ENCODE results near the gene PRSS48. TPM values are rescaled to one million over a fixed set of nuclear protein-coding genes. Genes with fewer than 3 reads are reported as not detected.

Gene PRSS48
- total RNA-seq, 1 experiment from 2014 or later: not detected

- Histone ChIP-seq H3K36me3 (ENCODE audit: control insufficient read depth in 1 of 2, insufficient read depth in 2 of 2, low read length in 2 of 2) (no peaks in the 10 kb centered on the region), H4K20me1 (ENCODE audit: insufficient read depth) (no peaks in the 10 kb centered on the region), H3K4me1 (ENCODE audit: control insufficient read depth in 1 of 2, insufficient read depth in 2 of 2, low read length in 2 of 2) (peaks cover 37 to 60% of the 10 kb centered on the region in 2 experiments), H3K9me2 (ENCODE audit: insufficient read depth) (no peaks in the 10 kb centered on the region), H3K79me2 (ENCODE audit: insufficient read depth, low read length) (peaks cover 34% of the 10 kb centered on the region), H3K4me2 (ENCODE audit: low read length) (peak overlapping the region; percentile 85), H3K27me3 (ENCODE audit: insufficient read depth, low read length) (no peaks in the 10 kb centered on the region), H3K9ac (ENCODE audit: low read length) (peak overlapping the region; percentile 83), H3K9me3 (ENCODE audit: control insufficient read depth in 1 of 2, insufficient read depth in 1 of 2, low read depth in 1 of 2, low read length in 2 of 2) (no peaks in the 10 kb centered on the region), H3K27ac (ENCODE audit: low read depth, low read length) (peak overlapping the region; percentile 96), H2AFZ (ENCODE audit: low read depth, low read length, poor library complexity, severe bottlenecking) (peak overlapping the region; percentile 87), H3K4me3 (replicated peaks in 1 of 2; ENCODE audit: low read depth in 1 of 2, low read length in 2 of 2) (peak overlapping the region; percentile 57 to 69)
- DNase-seq (ENCODE audit: low read depth, low spot score): no peak
- intact Hi-C loops (cut with micrococcal nuclease): no loop called here
- no peak for ATAC-seq
- TSS peak; percentile 86 for BruUV-seq (replicated peaks)
- POLR2A ChIA-PET: interaction anchor here (0.7 to 2.3 kb wide), 5 partner anchors 9 to 983 kb away, joined by 3 to 15 read pairs (median 3); partner anchors contain the start of gene FHIP1A
- CTCF ChIA-PET: interaction anchor here (1.2 kb wide), 1 partner anchor 49 kb away, joined by 3 read pairs; the partner anchor contains the start of gene PRSS48
- RAD21 ChIA-PET (ENCODE audit: low non-redundant PET in 1 of 2, low total read pairs in 2 of 2, uncharacterized antibody in 2 of 2, unreplicated experiment in 2 of 2): interaction anchor here in 1 of 2 experiments (0.7 kb wide), 1 partner anchor 824 kb away, joined by 3 read pairs; no protein-coding TSS in a partner anchor
- no peak for TF ChIP-seq CBX3 (IDR thresholded peaks at IDR 0.05; ENCODE audit: low read depth)
- TF ChIP-seq JUND (IDR thresholded peaks at IDR 0.05): no peak
- no peak for TF ChIP-seq REST (IDR thresholded peaks at IDR 0.05; ENCODE audit: low read depth)
Measured at GRCh38 chr4:151325949-151326246, 48.9 kb downstream of the PRSS48 start.

GRCh38 chr4:151329217-151330007, 52.5 kb downstream of the PRSS48 start:
- no peak overlapping the region for H3K4me2 ChIP-seq (ENCODE audit: low read length)
- peaks cover 10 to 40% of the 10 kb centered on the region in 2 experiments for H3K4me1 ChIP-seq (ENCODE audit: control insufficient read depth in 1 of 2, insufficient read depth in 2 of 2, low read length in 2 of 2)
- H3K27ac ChIP-seq (ENCODE audit: low read depth, low read length): no peak overlapping the region
- intact Hi-C loops (cut with micrococcal nuclease): no loop called here
- no peaks in the 10 kb centered on the region for H3K27me3 ChIP-seq (ENCODE audit: insufficient read depth, low read length)
- no peaks in the 10 kb centered on the region for H4K20me1 ChIP-seq (ENCODE audit: insufficient read depth)
- H3K4me3 ChIP-seq (replicated peaks in 1 of 2; ENCODE audit: low read depth in 1 of 2, low read length in 2 of 2): no peak overlapping the region
- TF ChIP-seq SP1 (IDR thresholded peaks at IDR 0.05; ENCODE audit: low read depth): no peak
- TF ChIP-seq ZNF274 (IDR thresholded peaks at IDR 0.05; ENCODE audit: low read depth, low read length): no peak
- TF ChIP-seq RAD21 (IDR thresholded peaks at IDR 0.05; ENCODE audit: low read depth): no peak
- TF ChIP-seq JUND (IDR thresholded peaks at IDR 0.05): no peak
- no peak for TF ChIP-seq SIN3A (IDR thresholded peaks at IDR 0.05; ENCODE audit: low read depth)
- TF ChIP-seq POLR2A (IDR thresholded peaks at IDR 0.05; ENCODE audit: borderline replicate concordance, extremely low read depth, insufficient read depth, insufficient read length): no peak
- no peaks in the 10 kb centered on the region for H3K36me3 ChIP-seq (ENCODE audit: control insufficient read depth in 1 of 2, insufficient read depth in 2 of 2, low read length in 2 of 2)
- H2AFZ ChIP-seq (ENCODE audit: low read depth, low read length, poor library complexity, severe bottlenecking): no peak overlapping the region
- H3K79me2 ChIP-seq (ENCODE audit: insufficient read depth, low read length): no peaks in the 10 kb centered on the region
- H3K9me3 ChIP-seq (ENCODE audit: control insufficient read depth in 1 of 2, insufficient read depth in 1 of 2, low read depth in 1 of 2, low read length in 2 of 2): no peaks in the 10 kb centered on the region
- ChIA-PET RAD21 (ENCODE audit: low non-redundant PET in 1 of 2, low total read pairs in 2 of 2, uncharacterized antibody in 2 of 2, unreplicated experiment in 2 of 2) (no interaction called here), POLR2A (no interaction called here), CTCF (no interaction called here)
- DNase-seq (ENCODE audit: low read depth, low spot score): no peak
- ATAC-seq: no peak
- H3K9ac ChIP-seq (ENCODE audit: low read length): no peak overlapping the region
- no TSS peak for BruUV-seq (replicated peaks)
- no peaks in the 10 kb centered on the region for H3K9me2 ChIP-seq (ENCODE audit: insufficient read depth)
